NT2/D1 (cell line): Measurements from ENCODE around the gene CYP27A1.

Source experiments
- DNase-seq: peaks from one replicate; pipeline ENCODE4 v3.0.0-alpha.2; 2011; ENCODE audit warnings: low read depth, low spot score
- H3K27me3 ChIP-seq: 2 replicates; pipeline ENCODE4 v1.6.0; 2011; ENCODE audit warnings: mild to moderate bottlenecking; ENCODE audit not compliant: insufficient read length, insufficient read depth
- H3K36me3 ChIP-seq: 2 replicates; pipeline ENCODE4 v1.6.1; 2011; ENCODE audit warnings: mild to moderate bottlenecking, low read length, mixed read lengths; ENCODE audit not compliant: insufficient read depth, insufficient read length
- H3K4me1 ChIP-seq: 2 replicates; pipeline ENCODE4 v1.5.1; 2011; ENCODE audit not compliant: insufficient read depth, insufficient read length
- H3K4me3 ChIP-seq: 2 replicates; pipeline ENCODE4 v1.5.1; 2011; ENCODE audit warnings: low read depth; ENCODE audit not compliant: insufficient read length
- H3K9ac ChIP-seq: 2 replicates; pipeline ENCODE4 v1.6.0; 2011; ENCODE audit warnings: low read depth; ENCODE audit not compliant: insufficient read length
- H3K9me3 ChIP-seq: 2 replicates; pipeline ENCODE4 v1.5.1; 2011; ENCODE audit warnings: mild to moderate bottlenecking, low read length; ENCODE audit not compliant: insufficient read depth
- SUZ12 ChIP-seq: IDR thresholded peaks from 2 replicates; pipeline ENCODE4 v1.6.1; 2011; ENCODE audit not compliant: insufficient read length, insufficient read depth; ENCODE audit errors: extremely low read depth
- YY1 ChIP-seq: IDR thresholded peaks from 2 replicates; pipeline ENCODE4 v1.6.1; 2011; ENCODE audit not compliant: insufficient read length, insufficient read depth
- ZNF274 ChIP-seq: IDR thresholded peaks from 2 replicates; pipeline ENCODE4 v1.6.1; 2011; ENCODE audit warnings: mild to moderate bottlenecking, low read depth, low read length

The CYP27A1 gene

DNA sequence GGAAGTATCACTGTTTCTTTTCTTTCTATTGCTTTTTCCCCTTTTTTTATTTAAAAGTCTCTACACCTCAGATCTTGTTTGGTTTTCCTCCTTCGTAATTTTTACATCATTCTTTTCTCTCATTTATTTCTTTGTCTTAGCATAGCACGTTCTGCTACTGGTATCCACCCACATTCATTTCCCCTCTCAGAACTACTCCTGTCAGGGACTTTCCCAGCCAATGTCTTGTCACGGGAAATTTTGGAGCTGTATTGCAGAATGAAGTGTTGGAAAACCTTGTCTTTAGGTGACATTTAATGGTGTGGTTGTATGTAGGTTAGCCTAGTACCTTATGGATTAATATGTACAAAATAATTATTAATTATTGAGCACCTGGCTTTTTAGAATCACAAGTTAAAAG is 37.3 kb upstream of the CYP27A1 start:
- Histone ChIP-seq H3K27me3 (no peaks in the 10 kb centered on the region), H3K9ac (no peak overlapping the region), H3K9me3 (no peaks in the 10 kb centered on the region), H3K36me3 (peaks cover 86% of the 10 kb centered on the region), H3K4me3 (no peak overlapping the region), H3K4me1 (peaks cover 2% of the 10 kb centered on the region)
- no peak for TF ChIP-seq ZNF274
- no peak for TF ChIP-seq YY1
- TF ChIP-seq SUZ12 = no peak
- no peak for DNase-seq

DNA sequence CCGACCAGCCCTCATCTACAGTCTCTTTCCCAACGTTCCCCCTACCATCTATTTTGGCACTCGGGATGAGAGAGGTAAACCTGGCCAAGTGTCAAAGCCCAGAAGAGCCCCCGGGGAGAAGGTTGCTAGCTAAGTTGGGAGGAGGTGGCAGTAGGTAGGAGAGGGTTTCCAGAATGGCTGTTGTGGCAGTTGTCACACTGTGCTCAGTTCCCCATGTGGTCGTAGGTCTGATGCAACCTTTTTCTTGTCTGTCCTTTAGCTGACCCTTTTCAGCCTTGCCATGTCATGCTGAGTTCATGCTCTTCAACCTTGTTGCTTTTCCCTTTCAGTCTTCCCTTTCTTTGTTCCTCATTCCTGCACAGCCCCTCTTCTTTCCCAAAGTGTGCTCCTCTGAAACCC is 36.8 kb upstream of the CYP27A1 start:
- no peaks in the 10 kb centered on the region for H3K27me3 ChIP-seq
- H3K4me1 ChIP-seq = peaks cover 2% of the 10 kb centered on the region
- no peaks in the 10 kb centered on the region for H3K9me3 ChIP-seq
- H3K36me3 ChIP-seq = peaks cover 86% of the 10 kb centered on the region
- H3K9ac ChIP-seq = no peak overlapping the region
- no peak for DNase-seq
- TF ChIP-seq ZNF274 = no peak
- TF ChIP-seq YY1 = no peak
- TF ChIP-seq SUZ12 = no peak
- no peak overlapping the region for H3K4me3 ChIP-seq

GRCh38 chr2:218745559-218746469 is 36.1 kb upstream of the CYP27A1 start:
- H3K4me1 ChIP-seq = peaks cover 2% of the 10 kb centered on the region
- H3K36me3 ChIP-seq = peaks cover 86% of the 10 kb centered on the region
- H3K9ac ChIP-seq = no peak overlapping the region

DNA sequence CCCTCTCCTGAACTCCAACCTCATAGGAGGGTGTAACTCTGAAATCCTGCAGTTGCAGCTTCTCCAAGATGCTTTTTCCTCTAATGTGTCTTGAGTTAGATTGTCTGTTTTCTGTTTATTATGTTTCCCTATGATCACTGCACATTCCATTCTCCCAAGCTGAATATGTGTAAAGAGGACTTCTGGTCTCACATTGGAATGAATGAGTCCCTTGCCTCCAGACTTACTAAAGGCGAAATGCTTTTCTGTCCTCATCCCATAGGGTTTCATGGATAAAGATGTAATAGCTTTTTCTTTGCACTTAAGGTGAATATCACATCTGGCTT is 35.5 kb upstream of the CYP27A1 start:
- H3K4me3 ChIP-seq = no peak overlapping the region
- no peaks in the 10 kb centered on the region for H3K9me3 ChIP-seq
- H3K9ac ChIP-seq = no peak overlapping the region
- no peak for DNase-seq
- H3K27me3 ChIP-seq = no peaks in the 10 kb centered on the region
- peaks cover 86% of the 10 kb centered on the region for H3K36me3 ChIP-seq
- no peak for TF ChIP-seq YY1
- peaks cover 2% of the 10 kb centered on the region for H3K4me1 ChIP-seq

More at GRCh38 chr2:218745559-218746469, 36.1 kb upstream of the CYP27A1 start:
- Histone ChIP-seq H3K27me3 (no peaks in the 10 kb centered on the region), H3K4me3 (no peak overlapping the region), H3K9me3 (no peaks in the 10 kb centered on the region)
- TF ChIP-seq SUZ12 = no peak
- TF ChIP-seq YY1 = no peak
- no peak for TF ChIP-seq ZNF274
- no peak for DNase-seq

DNA sequence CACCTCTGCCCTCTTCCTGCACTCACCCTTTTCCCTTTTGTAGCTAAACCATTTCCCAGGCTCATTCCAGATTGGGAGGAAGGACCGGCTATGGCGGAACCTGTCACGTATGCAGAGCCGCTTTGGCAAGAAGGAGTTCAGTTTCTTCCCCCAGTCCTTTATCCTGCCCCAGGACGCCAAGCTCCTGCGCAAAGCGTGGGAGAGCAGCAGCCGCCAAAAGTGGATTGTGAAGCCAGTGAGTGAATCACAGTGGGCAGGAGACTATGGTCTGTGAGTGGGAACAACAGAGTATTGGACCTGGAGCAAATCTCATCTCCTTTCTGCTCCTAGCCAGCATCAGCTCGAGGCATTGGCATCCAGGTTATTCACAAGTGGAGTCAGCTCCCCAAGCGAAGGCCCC is 35.0 kb upstream of the CYP27A1 start:
- Histone ChIP-seq H3K9me3 (no peaks in the 10 kb centered on the region), H3K27me3 (no peaks in the 10 kb centered on the region), H3K4me3 (no peak overlapping the region), H3K36me3 (peaks cover 84% of the 10 kb centered on the region), H3K4me1 (peaks cover 2% of the 10 kb centered on the region), H3K9ac (no peak overlapping the region)
- TF ChIP-seq YY1 (no peak), ZNF274 (no peak), SUZ12 (no peak)
- no peak for DNase-seq

DNA sequence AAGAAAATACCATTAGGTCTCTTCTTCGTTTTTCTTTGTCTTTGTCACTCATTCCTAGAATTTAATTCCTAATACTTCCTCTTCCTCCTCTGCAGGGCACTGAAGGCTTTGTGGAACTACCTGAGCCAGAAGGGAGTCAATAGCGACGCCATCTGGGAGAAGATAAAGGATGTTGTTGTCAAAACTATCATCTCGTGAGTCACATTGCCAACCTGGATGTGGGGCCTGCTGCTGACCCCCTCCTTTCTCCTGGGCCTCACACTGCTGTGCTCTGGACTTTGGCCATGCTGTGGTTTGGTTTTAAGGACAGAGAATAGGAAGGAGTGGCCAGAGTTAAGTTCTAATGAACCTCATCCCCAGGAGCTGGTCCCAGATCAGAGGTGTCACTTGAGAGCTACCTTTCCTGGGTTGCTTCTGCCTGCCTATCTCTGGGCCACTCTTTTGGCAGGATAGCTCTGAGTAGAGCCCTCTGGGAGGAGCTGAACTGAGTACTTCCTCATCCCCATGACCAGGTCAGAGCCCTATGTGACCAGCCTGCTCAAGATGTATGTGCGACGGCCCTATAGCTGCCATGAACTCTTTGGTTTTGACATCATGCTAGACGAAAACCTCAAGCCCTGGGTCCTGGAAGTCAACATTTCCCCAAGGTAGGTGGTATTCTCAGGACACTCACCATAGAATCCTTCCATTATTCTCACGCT is 33.1 kb upstream of the CYP27A1 start:
- Histone ChIP-seq H3K27me3 (no peaks in the 10 kb centered on the region), H3K36me3 (peaks cover 96% of the 10 kb centered on the region), H3K4me1 (peaks cover 2% of the 10 kb centered on the region), H3K9ac (no peak overlapping the region), H3K4me3 (no peak overlapping the region), H3K9me3 (no peaks in the 10 kb centered on the region)
- TF ChIP-seq SUZ12 = no peak
- TF ChIP-seq ZNF274 = no peak
- TF ChIP-seq YY1 = no peak
- no peak for DNase-seq

GRCh38 chr2:218754201-218754600 is 27.7 kb upstream of the CYP27A1 start:
- no peak overlapping the region for H3K4me3 ChIP-seq
- no peak for DNase-seq
- no peak overlapping the region for H3K9ac ChIP-seq
- H3K9me3 ChIP-seq = no peaks in the 10 kb centered on the region
- H3K36me3 ChIP-seq = peaks cover 86% of the 10 kb centered on the region
- TF ChIP-seq SUZ12 (no peak), ZNF274 (no peak), YY1 (no peak)
- H3K4me1 ChIP-seq = no peaks in the 10 kb centered on the region
- no peaks in the 10 kb centered on the region for H3K27me3 ChIP-seq
